Breast epithelium (tissue), 4 donors: ENCODE measurements around the gene P3H2. TPM values are rescaled to one million over a fixed set of nuclear protein-coding genes. Genes with fewer than 3 reads are reported as not detected.

Source experiments
- DNase-seq, 2 donors: peaks; one replicate each; pipeline ENCODE4 v3.0.0-alpha.2; 2019; ENCODE audit warnings: low spot score in 2 of 2
- H3K27ac ChIP-seq, 2 donors: fragments of 200-600 bp; sonication (generic) in 1 of 2; one replicate each; pipeline ENCODE4 v1.5.1; 2016 to 2019; ENCODE audit warnings: mild to moderate bottlenecking in 1 of 2
- H3K27me3 ChIP-seq, 2 donors: fragments of 200-600 bp; sonication (generic) in 1 of 2; one replicate each; pipeline versions ENCODE4 v1.5.1 to v1.6.0; 2017 to 2019; ENCODE audit warnings: control low read depth in 1 of 2, mild to moderate bottlenecking in 1 of 2
- H3K36me3 ChIP-seq: fragments of 200-600 bp; one replicate; pipeline ENCODE4 v1.5.1; 2019
- H3K4me1 ChIP-seq, 2 donors: fragments of 200-600 bp; sonication (generic); one replicate each; pipeline ENCODE4 v1.5.1; 2016 to 2019; ENCODE audit warnings: control low read depth in 1 of 2
- H3K4me3 ChIP-seq, 3 donors: fragments of 200-600 bp; sonication (generic); 1 replicate in 2 of 3; 2 replicates in 1 of 3; pipeline ENCODE4 v1.5.1; 2016 to 2019; ENCODE audit warnings: mild to moderate bottlenecking in 3 of 3, moderate library complexity in 2 of 3
- H3K9me3 ChIP-seq, 2 donors: fragments of 200-600 bp; sonication (generic) in 1 of 2; one replicate each; pipeline ENCODE4 v1.5.1; 2016 to 2019; ENCODE audit warnings: control low read depth in 1 of 2
- CTCF ChIP-seq, 3 donors: fragments of 450-650 bp; IDR thresholded peaks; one replicate each; pipeline ENCODE4 v1.5.1; 2016 to 2017; ENCODE audit warnings: antibody characterized with exemption in 3 of 3, mild to moderate bottlenecking in 3 of 3, moderate library complexity in 3 of 3
- POLR2A ChIP-seq: fragments of 450-650 bp; IDR thresholded peaks from one replicate; pipeline ENCODE4 v1.6.1; 2016; ENCODE audit warnings: antibody characterized with exemption, mild to moderate bottlenecking, moderate library complexity
- POLR2AphosphoS5 ChIP-seq, 3 donors: sonication (generic); formaldehyde crosslinking; IDR thresholded peaks; one replicate each; pipeline ENCODE4 v1.6.1; 2017; ENCODE audit warnings: antibody characterized with exemption in 3 of 3
- intact Hi-C: fragments of 100-400 bp; cut with DNase I; formaldehyde crosslinking; loops from one replicate; pipeline ENCODE4 v1.15.1; 2023; ENCODE audit warnings: low total_unique reads
- total RNA-seq, 3 donors: library from RNA; depleted of rRNA; stranded (reverse); fragments of >200 nt; gene quantifications; one replicate each; pipeline ENCODE4 v1.1.0, GENCODE V29; 2016

Gene P3H2
- total RNA-seq, 3 donors from 2014 or later = 1.6 to 12.3 (median 10.2) TPM

DNA sequence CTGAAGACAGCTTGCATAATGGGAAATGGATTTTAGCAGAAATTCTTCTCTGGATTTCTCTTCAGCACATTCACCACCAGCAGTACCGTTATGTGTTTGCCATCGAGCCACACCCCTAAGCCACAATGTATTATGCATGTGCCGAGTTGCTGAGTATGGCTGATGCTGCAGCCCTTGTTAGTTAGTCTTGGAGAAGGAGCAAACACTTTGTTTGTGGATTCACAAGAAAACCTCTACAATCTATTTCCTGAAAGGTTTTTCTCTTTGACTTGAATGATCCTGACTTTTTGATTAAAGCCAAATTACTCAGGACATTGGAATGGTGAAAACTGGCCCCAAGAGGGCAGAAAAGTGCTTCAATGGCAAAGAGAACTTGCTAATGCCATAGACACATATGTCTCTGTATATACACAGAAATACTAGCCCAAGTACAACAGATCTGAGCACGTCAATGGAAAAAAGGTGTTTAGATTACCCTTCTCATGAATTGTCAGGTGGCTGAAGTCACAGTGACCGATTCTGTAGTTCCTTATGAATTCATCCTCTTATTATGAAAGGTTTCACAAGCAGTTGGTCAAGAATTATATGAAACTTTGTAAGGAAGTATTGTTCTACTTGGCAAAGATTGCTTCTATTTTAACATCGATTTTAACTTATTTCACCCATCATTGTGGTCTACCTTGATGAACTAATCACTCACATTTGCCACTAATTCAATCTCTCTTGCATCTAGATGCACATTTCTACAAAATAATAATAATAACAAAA is 103.0 kb downstream of the P3H2 start:
- Histone ChIP-seq H3K9me3 (no peaks in the 10 kb centered on the region), H3K27ac (no peak overlapping the region), H3K4me3 (no peak overlapping the region), H3K4me1 (no peaks in the 10 kb centered on the region), H3K27me3 (no peaks in the 10 kb centered on the region), H3K36me3 (no peaks in the 10 kb centered on the region)
- no peak for DNase-seq
- intact Hi-C loops = no loop called here
- TF ChIP-seq POLR2AphosphoS5 (IDR thresholded peaks at IDR 0.05) = no peak
- no peak for TF ChIP-seq POLR2A
- no peak for TF ChIP-seq CTCF (IDR thresholded peaks at IDR 0.05)

GRCh38 chr3:190016966-190017365 is 103.7 kb downstream of the P3H2 start:
- H3K27me3 ChIP-seq = no peaks in the 10 kb centered on the region
- intact Hi-C loops = no loop called here
- H3K36me3 ChIP-seq = no peaks in the 10 kb centered on the region
- no peak overlapping the region for H3K4me3 ChIP-seq
- no peaks in the 10 kb centered on the region for H3K4me1 ChIP-seq
- no peak overlapping the region for H3K27ac ChIP-seq
- DNase-seq = no peak
- TF ChIP-seq POLR2AphosphoS5 (IDR thresholded peaks at IDR 0.05) (no peak), POLR2A (no peak), CTCF (IDR thresholded peaks at IDR 0.05) (no peak)
- no peaks in the 10 kb centered on the region for H3K9me3 ChIP-seq

GRCh38 chr3:190014940-190015339 is 105.8 kb downstream of the P3H2 start:
- Histone ChIP-seq H3K9me3 (no peaks in the 10 kb centered on the region), H3K4me3 (no peak overlapping the region), H3K4me1 (no peaks in the 10 kb centered on the region), H3K27ac (no peak overlapping the region), H3K36me3 (no peaks in the 10 kb centered on the region), H3K27me3 (no peaks in the 10 kb centered on the region)
- intact Hi-C loops = no loop called here
- no peak for DNase-seq
- TF ChIP-seq POLR2A (no peak), POLR2AphosphoS5 (IDR thresholded peaks at IDR 0.05) (no peak), CTCF (IDR thresholded peaks at IDR 0.05) (no peak)

DNA sequence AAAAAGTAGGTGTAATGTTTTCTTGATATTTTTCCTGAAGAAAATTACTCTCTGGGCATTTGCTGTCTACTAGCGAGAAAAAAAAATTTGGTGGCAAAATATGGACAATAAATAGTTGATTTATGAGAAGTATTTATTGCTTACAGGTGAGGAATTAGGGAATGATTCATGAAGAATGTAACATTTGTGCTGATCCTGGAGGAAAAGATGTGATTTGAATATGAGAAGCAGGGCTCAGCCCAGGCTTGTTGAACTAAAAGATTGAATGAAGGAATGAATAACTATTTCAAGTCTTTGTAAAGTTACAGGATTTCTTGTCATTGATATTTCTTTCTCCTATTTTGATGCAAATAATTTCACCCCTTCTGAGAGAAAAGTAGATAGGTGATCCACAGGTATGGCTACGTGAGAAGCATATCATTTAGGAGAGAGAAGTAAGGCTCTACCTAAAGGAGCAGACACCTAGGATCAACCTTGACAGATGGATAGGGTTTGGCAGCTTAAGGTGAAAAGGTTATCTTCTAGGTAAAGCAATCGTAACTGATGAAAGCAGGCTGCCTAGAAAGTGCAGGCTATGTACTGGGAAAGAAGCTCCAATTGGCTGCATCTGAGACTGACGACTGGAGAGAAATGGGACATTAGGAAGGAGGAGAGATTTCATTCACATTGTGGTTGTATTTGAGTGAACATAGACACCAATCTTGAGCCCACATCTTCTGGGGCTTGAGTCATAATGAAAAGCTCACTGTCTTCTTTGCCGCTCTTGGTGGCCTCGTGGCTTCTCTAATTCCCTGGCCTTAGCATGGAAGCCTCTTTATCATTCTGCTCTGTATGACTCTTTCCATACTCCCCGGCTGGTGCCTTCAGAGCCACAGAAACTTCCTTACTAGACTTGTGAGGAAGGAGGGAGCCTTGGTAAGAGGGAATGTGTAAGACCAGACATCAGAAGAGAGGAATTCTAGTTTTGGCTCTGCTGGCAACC is 106.5 kb downstream of the P3H2 start:
- H3K27ac ChIP-seq = no peak overlapping the region
- no peak for DNase-seq
- intact Hi-C loops = no loop called here
- no peaks in the 10 kb centered on the region for H3K36me3 ChIP-seq
- TF ChIP-seq CTCF (IDR thresholded peaks at IDR 0.05) (no peak), POLR2A (no peak), POLR2AphosphoS5 (IDR thresholded peaks at IDR 0.05) (no peak)
- no peaks in the 10 kb centered on the region for H3K4me1 ChIP-seq
- H3K4me3 ChIP-seq = no peak overlapping the region
- no peaks in the 10 kb centered on the region for H3K9me3 ChIP-seq
- no peaks in the 10 kb centered on the region for H3K27me3 ChIP-seq

- intact Hi-C loops = no loop called here
- TF ChIP-seq CTCF (IDR thresholded peaks at IDR 0.05) = no peak
- Histone ChIP-seq H3K27ac (no peak overlapping the region), H3K36me3 (no peaks in the 10 kb centered on the region), H3K4me1 (no peaks in the 10 kb centered on the region), H3K4me3 (no peak overlapping the region), H3K9me3 (no peaks in the 10 kb centered on the region), H3K27me3 (no peaks in the 10 kb centered on the region)
- DNase-seq = no peak
These were observed 107.9 kb downstream of the P3H2 start for GRCh38 chr3:190012784-190013183.
